GM18502 (cell line): Measurements from ENCODE around the gene ATP2C2.
A peak's percentile ranks its signal among the peaks of the same experiment; 100 is the strongest.

Source experiments
- ATAC-seq: cut with Tn5 transposase; IDR thresholded peaks from one replicate; pipeline ENCODE4 v1.9.1; 2021; ENCODE audit warnings: mild to moderate bottlenecking; ENCODE audit not compliant: unreplicated experiment, poor library complexity

The ATP2C2 gene

GRCh38 chr16:84504420-84505248 is 136.3 kb downstream of the ATP2C2 start, which contains the start of gene MEAK7:
MEAK7 (minus strand) TSS chr16:84504659; CDS start chr16:84498086, 6,573 bp downstream.
- peak; percentile 92 for ATAC-seq

- ATAC-seq = peak; percentile 1
Observed at GRCh38 chr16:84505249-84506187, 137.2 kb downstream of the ATP2C2 start.

- no peak for ATAC-seq
Observed at GRCh38 chr16:84507011-84507982, 139.0 kb downstream of the ATP2C2 start.

GRCh38 chr16:84508502-84508901 is 140.2 kb downstream of the ATP2C2 start:
- no peak for ATAC-seq

GRCh38 chr16:84509032-84509950 is 141.0 kb downstream of the ATP2C2 start:
- ATAC-seq = no peak

- ATAC-seq = no peak
Observed at GRCh38 chr16:84511180-84511800, 143.0 kb downstream of the ATP2C2 start.

GRCh38 chr16:84511831-84512230 is 143.5 kb downstream of the ATP2C2 start:
- no peak for ATAC-seq

- ATAC-seq = no peak
Observed at GRCh38 chr16:84513123-84513522, 144.8 kb downstream of the ATP2C2 start.

GRCh38 chr16:84513666-84514065 is 145.3 kb downstream of the ATP2C2 start:
- ATAC-seq = no peak
